HepG2 (cell line): ENCODE data around the gene VDR. TPM values are rescaled to one million over a fixed set of nuclear protein-coding genes. Genes with fewer than 3 reads are reported as not detected.

Experiments used
- BCL6 ChIP-seq: IDR thresholded peaks from 2 replicates; pipeline ENCODE4 v1.6.1; 2016; ENCODE audit warnings: missing genetic modification reagents, missing compliant biosample characterization
- DR1 ChIP-seq: sonication (generic); formaldehyde crosslinking; IDR thresholded peaks from 2 replicates; pipeline ENCODE4 v1.8.0; 2021; ENCODE audit warnings: mild to moderate bottlenecking, missing genetic modification reagents, inconsistent platforms
- EED ChIP-seq: sonication (generic); formaldehyde crosslinking; IDR thresholded peaks from 2 replicates; pipeline ENCODE4 v1.5.0; 2020; ENCODE audit warnings: mild to moderate bottlenecking, missing genetic modification reagents
- FLYWCH1 ChIP-seq: sonication (generic); formaldehyde crosslinking; IDR thresholded peaks from 2 replicates; pipeline ENCODE4 v1.8.1; 2023; ENCODE audit warnings: mild to moderate bottlenecking, missing genetic modification reagents
- FOXA1 ChIP-seq, 2 experiments: fragments of 450-650 bp in 1 of 2; sonication (generic) in 1 of 2; formaldehyde crosslinking in 1 of 2; IDR thresholded peaks; 2 replicates each; pipeline versions ENCODE4 v1.4.0 to v1.6.1; 2016 to 2020; ENCODE audit warnings: missing genetic modification reagents in 1 of 2
- FOXJ3 ChIP-seq: sonication (generic); formaldehyde crosslinking; IDR thresholded peaks from 2 replicates; pipeline ENCODE4 v1.4.0; 2020; ENCODE audit warnings: missing genetic modification reagents, mild to moderate bottlenecking, borderline replicate concordance
- HMGXB4 ChIP-seq, 2 experiments: sonication (generic) in 1 of 2; formaldehyde crosslinking in 1 of 2; IDR thresholded peaks; 2 replicates each; pipeline versions ENCODE4 v1.4.0 to v1.6.1; 2018 to 2020; ENCODE audit warnings: missing genetic modification reagents in 2 of 2, borderline replicate concordance in 1 of 2, low read depth in 1 of 2, mild to moderate bottlenecking in 1 of 2, missing biosample characterization in 1 of 2
- IRX3 ChIP-seq: sonication (generic); formaldehyde crosslinking; IDR thresholded peaks from 2 replicates; pipeline ENCODE4 v1.8.1; 2023; ENCODE audit warnings: mild to moderate bottlenecking, low read depth, missing genetic modification reagents, borderline replicate concordance
- KAT2B ChIP-seq: fragments of 150-350 bp; IDR thresholded peaks from 2 replicates; pipeline ENCODE4 v1.6.1; 2014; ENCODE audit warnings: low read depth, low read length, borderline replicate concordance
- NR3C1 ChIP-seq: sonication (generic); formaldehyde crosslinking; IDR thresholded peaks from 2 replicates; pipeline ENCODE4 v1.4.0; 2020; ENCODE audit warnings: missing genetic modification reagents
- TFDP1 ChIP-seq: IDR thresholded peaks from 2 replicates; pipeline ENCODE4 v1.6.1; 2016; ENCODE audit warnings: missing compliant biosample characterization, missing genetic modification reagents, borderline replicate concordance
- ZMYM4 ChIP-seq: sonication (generic); formaldehyde crosslinking; IDR thresholded peaks from 2 replicates; pipeline ENCODE4 v1.8.1; 2023; ENCODE audit warnings: mild to moderate bottlenecking, missing genetic modification reagents
- ZNF180 ChIP-seq: sonication (generic); formaldehyde crosslinking; IDR thresholded peaks from 2 replicates; pipeline ENCODE4 v1.4.0; 2020; ENCODE audit warnings: low read depth, missing genetic modification reagents, borderline replicate concordance
- ZNF282 ChIP-seq: fragments of 450-650 bp; IDR thresholded peaks from 2 replicates; pipeline ENCODE4 v1.6.1; 2018; ENCODE audit not compliant: partially characterized antibody
- ZNF597 ChIP-seq: sonication (generic); formaldehyde crosslinking; IDR thresholded peaks from 2 replicates; pipeline ENCODE4 v1.5.0; 2020; ENCODE audit warnings: missing genetic modification reagents
- ZNF639 ChIP-seq: conservative IDR thresholded peaks from 2 replicates; pipeline ENCODE4 v1.6.1; 2018; ENCODE audit warnings: missing genetic modification reagents
- ZNF646 ChIP-seq: sonication (generic); formaldehyde crosslinking; IDR thresholded peaks from 2 replicates; pipeline ENCODE4 v1.9.0; 2021; ENCODE audit warnings: mild to moderate bottlenecking, missing genetic modification reagents
- polyA plus RNA-seq, 8 experiments: library from polyadenylated mRNA; depleted of rRNA in 3 of 8; stranded (reverse) in 7 of 8; unstranded in 1 of 8; fragments of >200 nt; fragmentation: Illumina TruSeq in 4 of 8; extraction: Trizol in 4 of 8; gene quantifications; 2 replicates each; pipeline versions ENCODE4 v1.2.1 to v1.2.3, GENCODE V29; 2011 to 2016; ENCODE audit warnings: low read depth in 4 of 8, missing spikeins in 1 of 8, mixed read lengths in 1 of 8; ENCODE audit not compliant: insufficient read depth in 1 of 8
- total RNA-seq, 5 experiments: library from RNA; depleted of rRNA; stranded (reverse); fragments of >200 nt; fragmentation: Illumina TruSeq; extraction: Trizol; gene quantifications; 2 replicates each; pipeline ENCODE4 v1.2.3, GENCODE V29; 2016; ENCODE audit warnings: low read depth in 1 of 5

The VDR gene
- total and polyA plus RNA-seq, 2 of the 13 experiments (the other 11 are each of a cell fraction or from before 2014, with no cell fraction given) = 0.08 to 0.33 TPM

- TF ChIP-seq ZNF646 (CRISPR knock-in tag) (no peak), EED (no peak), ZMYM4 (CRISPR knock-in tag) (no peak), ZNF282 (no peak), NR3C1 (CRISPR knock-in tag) (no peak), ZNF180 (no peak), KAT2B (no peak), FOXA1 (IDR thresholded peaks at IDR 0.05) (no peak), FOXA1 (CRISPR knock-in tag; IDR thresholded peaks at IDR 0.05) (no peak), ZNF639 (CRISPR knock-in tag) (no peak), BCL6 (CRISPR knock-in tag) (peak; percentile 50; the same call in 1 of the 2 replicates), DR1 (CRISPR knock-in tag) (no peak), FOXJ3 (CRISPR knock-in tag) (no peak), HMGXB4 (CRISPR knock-in tag; IDR thresholded peaks at IDR 0.05; ENCODE audit: borderline replicate concordance in 1 of 2, low read depth in 1 of 2) (0 out of 4 replicates have a peak, but pooled peaks of 1 of the 2 experiments have one; percentile 46), IRX3 (CRISPR knock-in tag) (no peak), TFDP1 (no peak), FLYWCH1 (CRISPR knock-in tag) (no peak), ZNF597 (CRISPR knock-in tag) (no peak)
Observed at GRCh38 chr12:47870175-47870781, 34.5 kb downstream of the VDR start (continued).
